VCaP (cell line): ENCODE measurements around the gene ZFAND3.
"Not testable (repeated sequence)": the region's sequence is repeated elsewhere in the genome, so short reads cannot be mapped to it uniquely, and the experiment has no call there.

Experiments
- H3K27ac ChIP-seq: fragments of 450-650 bp; 2 replicates; pipeline ENCODE4 v1.5.1; 2017
- CTCF ChIP-seq: fragments of 450-650 bp; conservative IDR thresholded peaks from 2 replicates; pipeline ENCODE4 v1.5.1; 2017; ENCODE audit warnings: mild to moderate bottlenecking, moderate library complexity

Gene ZFAND3

DNA sequence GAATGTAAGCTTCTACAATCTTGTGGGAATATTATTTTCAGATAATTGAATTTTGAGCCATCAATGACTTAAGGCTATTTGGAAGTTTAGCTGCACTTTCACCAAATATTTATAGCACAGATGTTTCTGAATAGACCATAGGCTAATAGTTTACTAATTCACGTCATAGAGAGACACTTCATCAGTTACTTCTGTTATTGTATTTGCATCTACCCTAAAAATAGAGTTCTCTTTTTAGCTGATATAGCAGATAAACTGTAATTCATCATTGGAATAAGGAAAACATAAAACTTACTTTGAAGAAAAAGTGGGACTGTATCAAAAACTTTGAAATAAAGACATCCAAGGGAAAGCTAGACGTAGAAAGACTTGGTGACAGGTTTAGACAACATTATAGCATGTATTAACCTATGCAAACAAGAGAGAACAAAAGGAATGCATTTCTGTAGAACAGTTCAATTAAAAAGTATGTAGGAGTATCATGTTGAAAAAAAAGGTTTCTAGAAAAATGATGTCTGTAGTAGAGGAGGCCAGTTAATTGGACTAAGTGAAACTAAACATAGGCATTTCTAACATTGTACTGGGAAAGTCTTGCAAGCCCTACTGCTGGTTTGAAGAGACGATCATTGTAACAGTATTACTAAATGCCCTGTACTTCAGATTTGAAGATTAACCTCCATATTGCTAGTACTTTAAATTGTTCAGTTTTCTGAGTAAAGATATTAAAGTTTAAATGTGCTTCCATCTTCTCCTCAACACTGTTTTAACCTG, 123.3 kb downstream of the ZFAND3 start:
- TF ChIP-seq CTCF = no peak

DNA sequence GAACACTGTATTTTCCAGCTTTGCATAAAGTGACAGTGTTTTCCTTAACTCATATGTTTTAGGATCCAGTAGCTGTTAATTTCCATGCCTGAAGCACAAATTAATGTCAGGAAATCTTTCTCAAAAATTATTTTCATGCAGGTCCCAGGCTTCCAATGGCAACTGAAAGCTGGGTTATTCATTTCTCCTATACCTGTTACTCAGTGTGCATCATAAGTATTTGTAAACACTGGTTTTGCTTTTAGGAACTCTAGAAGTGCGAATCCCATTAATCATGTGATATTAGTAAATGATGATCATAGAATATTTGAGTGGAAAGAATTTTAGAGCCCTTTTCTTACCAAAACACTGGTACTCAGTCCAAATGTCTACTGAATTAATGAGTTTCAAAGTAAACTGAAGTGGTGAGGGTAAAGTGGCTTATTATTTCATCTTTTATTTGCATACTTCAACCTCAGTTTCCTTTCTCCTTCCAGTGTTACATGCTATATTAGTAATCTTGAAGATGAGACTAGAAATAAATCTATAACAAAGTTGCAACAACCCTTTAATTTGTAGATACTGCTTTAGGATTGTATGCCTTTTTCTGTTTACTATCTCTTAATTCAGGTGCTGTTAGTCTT, 124.0 kb downstream of the ZFAND3 start:
- TF ChIP-seq CTCF = no peak
- H3K27ac ChIP-seq = no peak overlapping the region

More for the DNA sequence above, 123.3 kb downstream of the ZFAND3 start:
- H3K27ac ChIP-seq = no peak overlapping the region

GRCh38 chr6:37946057-37946456, 126.5 kb downstream of the ZFAND3 start:
- H3K27ac ChIP-seq = no peak overlapping the region
- TF ChIP-seq CTCF = no peak

DNA sequence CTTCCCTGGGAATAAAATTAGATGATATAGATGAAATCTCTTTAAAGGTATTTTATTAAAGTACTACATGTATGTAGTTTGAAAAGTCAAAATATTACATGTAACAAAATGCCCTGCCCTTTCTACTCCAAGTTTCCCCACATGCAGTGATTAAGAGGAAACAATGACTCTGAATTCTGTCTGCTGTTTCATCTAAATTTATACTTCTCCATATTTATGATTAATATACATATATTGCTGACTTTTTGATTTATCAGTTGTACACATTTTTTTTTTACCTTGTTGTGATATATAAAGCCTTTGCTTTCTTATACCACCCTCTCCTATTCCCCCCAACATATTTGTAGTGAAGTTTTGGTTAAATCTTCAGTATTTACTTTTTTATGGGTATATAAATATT, 127.9 kb downstream of the ZFAND3 start:
- no peak for TF ChIP-seq CTCF
- H3K27ac ChIP-seq = no peak overlapping the region

GRCh38 chr6:37948584-37948983, 129.1 kb downstream of the ZFAND3 start:
- not testable (repeated sequence) for H3K27ac ChIP-seq

GRCh38 chr6:37952027-37952426, 132.5 kb downstream of the ZFAND3 start:
- TF ChIP-seq CTCF = no peak

GRCh38 chr6:37954791-37955190, 135.3 kb downstream of the ZFAND3 start:
- H3K27ac ChIP-seq = no peak overlapping the region
- no peak for TF ChIP-seq CTCF

More at GRCh38 chr6:37952027-37952426, 132.5 kb downstream of the ZFAND3 start:
- H3K27ac ChIP-seq = no peak overlapping the region

- no peak for TF ChIP-seq CTCF
- H3K27ac ChIP-seq = no peak overlapping the region
Observed at GRCh38 chr6:37956711-37957275, 137.3 kb downstream of the ZFAND3 start.
